GM12874 (cell line): ENCODE measurements around the gene RGS11.

Experiments
- CTCF ChIP-seq: IDR thresholded peaks from 2 replicates; pipeline ENCODE4 v1.5.1; 2011; ENCODE audit warnings: low read depth, mild to moderate bottlenecking, control low read depth, low read length, moderate library complexity; ENCODE audit not compliant: insufficient read depth

Gene RGS11

DNA sequence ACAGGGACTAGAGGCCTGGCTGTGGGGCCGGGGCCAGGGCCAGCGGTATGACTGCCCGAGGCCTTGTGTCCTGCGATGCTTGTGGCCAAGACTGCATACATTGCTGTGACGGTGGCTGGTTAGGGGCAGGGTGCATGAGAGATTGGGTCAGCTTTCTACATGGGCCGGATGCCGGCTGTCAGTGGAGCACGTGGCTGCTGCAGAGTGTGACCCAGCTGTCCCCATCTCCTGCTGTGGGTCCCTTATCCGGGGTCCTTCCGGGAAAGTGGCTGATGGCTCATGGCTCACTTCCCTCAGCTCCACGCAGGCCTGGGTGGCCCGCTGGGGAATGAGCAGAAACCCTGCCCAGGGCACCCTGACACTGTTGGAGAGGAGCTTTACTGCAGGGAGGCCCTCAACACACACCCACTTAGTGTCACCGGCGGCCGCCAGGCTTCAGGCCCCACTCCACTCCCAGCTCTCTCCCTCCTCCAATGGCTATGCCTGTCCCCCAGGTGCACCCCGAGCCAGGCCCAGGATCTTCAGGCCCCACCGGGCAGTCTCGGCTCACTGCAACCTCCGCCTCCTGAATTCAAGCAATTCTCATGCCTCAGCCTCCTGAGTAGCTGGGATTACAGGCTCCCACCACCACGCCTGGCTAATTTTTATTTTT lies 808 bp upstream of the RGS11 start:
- TF ChIP-seq CTCF = no peak

- TF ChIP-seq CTCF = no peak
These were observed 603 bp downstream of the RGS11 start for GRCh38 chr16:275041-275641.

GRCh38 chr16:273547-274421 lies 2.0 kb downstream of the RGS11 start:
- TF ChIP-seq CTCF = no peak

DNA sequence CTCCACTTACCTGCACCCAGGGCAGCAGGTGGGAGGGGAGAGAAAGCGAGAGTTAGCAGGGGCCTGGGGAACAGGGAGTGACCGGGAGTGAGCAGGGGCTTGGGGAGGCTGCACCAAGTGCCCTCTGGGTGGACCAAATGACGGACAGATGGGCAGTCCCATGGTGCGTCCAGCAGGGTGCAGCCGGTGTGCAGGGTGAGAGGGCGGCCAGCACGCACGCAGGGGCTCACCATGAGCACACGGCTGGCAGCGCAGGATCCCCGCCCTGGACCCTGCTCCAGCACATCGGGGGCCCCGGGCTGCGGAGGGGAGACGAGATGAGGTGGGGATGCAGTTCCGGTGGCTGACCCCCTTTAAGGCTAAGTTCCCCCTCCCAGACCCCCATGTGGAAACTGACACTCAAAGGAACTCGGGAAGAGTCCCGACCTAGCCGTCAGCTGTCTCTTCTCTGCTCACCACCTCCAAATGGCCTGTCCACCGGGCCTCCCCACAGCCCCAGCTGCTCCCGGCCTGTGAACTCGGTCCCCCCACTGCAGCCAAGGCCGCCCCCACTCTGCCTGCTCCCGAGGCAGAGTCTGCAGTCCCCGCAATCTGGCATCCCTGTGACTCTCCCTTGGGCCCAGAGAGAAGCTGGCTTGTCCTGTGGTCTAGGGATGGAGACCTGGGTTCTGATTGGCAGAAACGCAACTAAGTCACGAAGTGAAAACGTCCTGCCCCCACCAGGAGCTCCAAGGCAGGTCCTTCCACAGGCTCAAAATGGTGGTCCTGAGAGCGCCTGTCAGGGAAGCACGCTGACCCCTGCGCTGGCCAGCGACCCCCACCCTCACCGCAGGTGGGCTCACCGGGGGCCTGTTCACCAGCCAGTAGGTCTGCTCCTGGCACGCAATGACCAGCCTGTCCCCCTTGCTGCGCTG lies 2.9 kb downstream of the RGS11 start:
- no peak for TF ChIP-seq CTCF

- TF ChIP-seq CTCF = no peak
These were observed 5.1 kb downstream of the RGS11 start for GRCh38 chr16:270381-271255.

- no peak for TF ChIP-seq CTCF
These were observed 6.5 kb downstream of the RGS11 start for GRCh38 chr16:269061-269796.
